Measurements from ENCODE around the gene PPP1R18. TPM values are rescaled to one million over a fixed set of nuclear protein-coding genes. Genes with fewer than 3 reads are reported as not detected.

Gene PPP1R18
- total and polyA plus RNA-seq, 9 of the 15 experiments (the other 6 are each of a cell fraction or from before 2014, with no cell fraction given): 12.0 to 99.2 (median 42.6) TPM

DNA sequence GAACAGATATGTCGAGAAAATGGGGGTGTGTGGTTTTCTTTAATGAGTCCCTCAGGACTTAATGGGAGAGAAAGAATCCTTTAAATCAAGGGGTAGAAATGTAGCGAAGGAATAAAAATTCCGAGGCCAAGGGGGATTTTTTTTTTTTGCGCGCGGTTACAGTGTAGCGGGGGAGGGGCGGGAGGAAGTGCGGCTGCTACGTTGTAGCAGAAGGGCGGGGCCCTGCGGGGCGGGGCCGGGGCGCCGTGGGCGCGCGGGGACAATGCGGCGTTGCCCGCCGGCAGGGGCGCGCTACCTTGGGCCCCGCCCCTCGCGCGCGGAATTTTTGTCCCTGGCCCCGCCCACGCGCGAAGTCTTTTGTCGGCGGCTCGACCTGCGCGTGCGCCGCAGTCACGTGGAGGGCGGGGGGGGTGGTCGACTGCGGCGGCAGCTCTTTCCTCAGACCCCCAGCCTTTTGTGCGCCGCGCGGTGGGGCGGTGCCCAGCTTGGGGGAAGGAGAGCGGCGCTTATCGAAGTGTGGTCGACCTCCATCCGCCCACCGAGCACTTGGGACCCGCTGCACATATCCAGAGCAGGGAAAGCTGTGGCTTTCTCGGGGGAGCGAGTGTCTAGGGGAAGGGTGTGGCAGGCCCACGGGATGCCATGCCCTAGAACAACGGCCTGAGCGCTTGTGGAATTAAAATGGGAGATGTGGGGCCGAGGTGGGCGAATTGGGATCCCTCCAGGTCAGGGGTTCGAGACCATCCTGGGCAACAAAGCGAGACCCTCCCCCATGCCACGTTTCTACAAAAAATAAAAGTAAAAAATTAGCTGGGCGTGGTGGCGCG lies 35.0 kb upstream of the PPP1R18 start (continued):
- peak; percentile 87; the same call in 1 of the 2 replicates for TF ChIP-seq NR2F6 (CRISPR knock-in tag; IDR thresholded peaks at IDR 0.05)
- TF ChIP-seq, protein P1, sequence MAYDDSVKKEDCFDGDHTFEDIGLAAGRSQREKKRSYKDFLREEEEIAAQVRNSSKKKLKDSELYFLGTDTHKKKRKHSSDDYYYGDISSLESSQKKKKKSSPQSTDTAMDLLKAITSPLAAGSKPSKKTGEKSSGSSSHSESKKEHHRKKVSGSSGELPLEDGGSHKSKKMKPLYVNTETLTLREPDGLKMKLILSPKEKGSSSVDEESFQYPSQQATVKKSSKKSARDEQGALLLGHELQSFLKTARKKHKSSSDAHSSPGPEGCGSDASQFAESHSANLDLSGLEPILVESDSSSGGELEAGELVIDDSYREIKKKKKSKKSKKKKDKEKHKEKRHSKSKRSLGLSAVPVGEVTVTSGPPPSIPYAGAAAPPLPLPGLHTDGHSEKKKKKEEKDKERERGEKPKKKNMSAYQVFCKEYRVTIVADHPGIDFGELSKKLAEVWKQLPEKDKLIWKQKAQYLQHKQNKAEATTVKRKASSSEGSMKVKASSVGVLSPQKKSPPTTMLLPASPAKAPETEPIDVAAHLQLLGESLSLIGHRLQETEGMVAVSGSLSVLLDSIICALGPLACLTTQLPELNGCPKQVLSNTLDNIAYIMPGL (CRISPR knock-in tag; IDR thresholded peaks at IDR 0.05): peak; percentile 69
- no peak for TF ChIP-seq XRCC3 (IDR thresholded peaks at IDR 0.05)
- TF ChIP-seq ZNF121 (CRISPR knock-in tag; conservative IDR thresholded peaks at IDR 0.05): no peak
- no peak for TF ChIP-seq SMARCC2 (IDR thresholded peaks at IDR 0.05; ENCODE audit: low read depth)
- no peak for TF ChIP-seq ZKSCAN8 (CRISPR knock-in tag; IDR thresholded peaks at IDR 0.05)
- no peak for TF ChIP-seq ZSCAN29 (IDR thresholded peaks at IDR 0.05)
- peak; percentile 75 for TF ChIP-seq GABPA (tag; conservative IDR thresholded peaks at IDR 0.05; ENCODE audit: low read depth)
- TF ChIP-seq ZNF3 (CRISPR knock-in tag; IDR thresholded peaks at IDR 0.05): no peak
- no peak for TF ChIP-seq NFIX (CRISPR knock-in tag; IDR thresholded peaks at IDR 0.05; ENCODE audit: low read depth)
- TF ChIP-seq, protein P2, sequence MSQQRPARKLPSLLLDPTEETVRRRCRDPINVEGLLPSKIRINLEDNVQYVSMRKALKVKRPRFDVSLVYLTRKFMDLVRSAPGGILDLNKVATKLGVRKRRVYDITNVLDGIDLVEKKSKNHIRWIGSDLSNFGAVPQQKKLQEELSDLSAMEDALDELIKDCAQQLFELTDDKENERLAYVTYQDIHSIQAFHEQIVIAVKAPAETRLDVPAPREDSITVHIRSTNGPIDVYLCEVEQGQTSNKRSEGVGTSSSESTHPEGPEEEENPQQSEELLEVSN (IDR thresholded peaks at IDR 0.05; ENCODE audit: borderline replicate concordance in 1 of 2, extremely low read depth in 1 of 2, insufficient read depth in 1 of 2, insufficient read length in 1 of 2, low read depth in 1 of 2, low read length in 1 of 2, poor library complexity in 1 of 2, severe bottlenecking in 1 of 2): peak; percentile 29 to 85
- TF ChIP-seq ILK (tag; IDR thresholded peaks at IDR 0.05; ENCODE audit: borderline replicate concordance, low read depth): no peak
